ENCODE data around the gene GTPBP8. TPM values are rescaled to one million over a fixed set of nuclear protein-coding genes. Genes with fewer than 3 reads are reported as not detected.
A peak's percentile ranks its signal among the peaks of the same experiment; 100 is the strongest.

GTPBP8 gene
- total RNA-seq, 2 experiments from 2014 or later: 62.8 to 68.9 TPM

DNA sequence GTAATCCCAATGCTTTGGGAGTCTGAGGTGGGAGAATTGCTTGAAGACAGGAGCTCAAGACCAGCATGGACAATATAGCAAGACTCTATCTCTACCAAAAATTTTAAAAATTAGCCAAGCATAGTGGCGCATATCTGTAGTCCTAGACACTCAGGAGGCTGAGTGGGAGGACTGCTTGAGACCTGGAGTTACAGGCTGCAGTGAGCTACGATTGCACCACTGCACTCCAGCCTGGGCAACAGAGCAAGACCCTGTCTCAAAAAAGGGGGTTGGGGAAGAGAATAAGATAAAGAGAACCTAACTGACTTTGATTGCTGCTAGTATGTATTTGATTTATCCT lies 16.6 kb upstream of the GTPBP8 start:
- H3K27me3 Mint-ChIP-seq (ENCODE audit: low read depth): no peaks in the 10 kb centered on the region
- no peaks in the 10 kb centered on the region for H3K36me3 Mint-ChIP-seq (ENCODE audit: low read depth)
- intact Hi-C loops (cut with micrococcal nuclease): loop anchor here (1.0 to 10.0 kb wide), 3 partner anchors 331 to 672 kb away; partner anchors contain the start of gene CD200
- H3K27ac Mint-ChIP-seq: peak overlapping the region; percentile 14
- H3K4me1 Mint-ChIP-seq (ENCODE audit: low read depth): peaks cover 79% of the 10 kb centered on the region
- CTCF ChIA-PET: interaction anchor here (0.6 to 4.0 kb wide), 7 partner anchors 13 to 1400 kb away, joined by 3 to 25 read pairs (median 4); partner anchors contain the start of gene GTPBP8
- DNase-seq: no peak
- peak overlapping the region; percentile 70 for H3K4me3 Mint-ChIP-seq
- H3K9me3 Mint-ChIP-seq: no peaks in the 10 kb centered on the region

DNA sequence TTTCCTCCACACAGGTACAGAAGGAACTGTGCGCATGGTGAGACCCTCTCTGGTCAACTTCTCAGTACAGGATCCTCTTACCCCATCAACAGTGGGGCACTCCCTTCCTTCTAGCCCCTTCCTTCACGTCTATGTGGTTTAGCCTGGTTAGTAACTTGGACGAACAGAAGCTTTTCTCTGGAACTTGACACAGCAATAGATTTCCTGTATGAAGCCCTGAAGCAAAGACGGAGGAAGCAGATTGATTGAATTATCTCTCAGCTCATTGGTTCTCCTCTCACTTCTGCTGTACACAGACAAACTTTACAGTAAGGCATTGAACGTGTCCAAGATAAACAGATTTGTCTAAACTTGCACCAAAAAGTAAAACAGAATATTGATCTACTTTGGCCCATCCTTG lies 15.9 kb upstream of the GTPBP8 start, which contains the start of gene CD200R1:
TSS of gene CD200R1 (minus strand) at position 210 of the 400 bp plus-strand sequence. CDS start 246 bp downstream, outside the sequence.
- DNase-seq: no peak
- CTCF ChIA-PET: interaction anchor here (0.6 to 4.0 kb wide), 6 partner anchors 12 to 332 kb away, joined by 3 to 25 read pairs (median 4); no protein-coding TSS in a partner anchor
- Mint-ChIP-seq H3K9me3 (no peaks in the 10 kb centered on the region), H3K36me3 (ENCODE audit: low read depth) (no peaks in the 10 kb centered on the region), H3K27ac (peak within 1 kb of the TSS; percentile 44), H3K4me1 (ENCODE audit: low read depth) (peaks cover 75% of the 10 kb centered on the region), H3K4me3 (peak within 1 kb of the TSS; percentile 70), H3K27me3 (ENCODE audit: low read depth) (no peaks in the 10 kb centered on the region)
- intact Hi-C loops (cut with micrococcal nuclease): loop anchor here (1.0 to 10.0 kb wide), 6 partner anchors 173 to 843 kb away; partner anchors contain the start of genes CD200 and GCSAM

DNA sequence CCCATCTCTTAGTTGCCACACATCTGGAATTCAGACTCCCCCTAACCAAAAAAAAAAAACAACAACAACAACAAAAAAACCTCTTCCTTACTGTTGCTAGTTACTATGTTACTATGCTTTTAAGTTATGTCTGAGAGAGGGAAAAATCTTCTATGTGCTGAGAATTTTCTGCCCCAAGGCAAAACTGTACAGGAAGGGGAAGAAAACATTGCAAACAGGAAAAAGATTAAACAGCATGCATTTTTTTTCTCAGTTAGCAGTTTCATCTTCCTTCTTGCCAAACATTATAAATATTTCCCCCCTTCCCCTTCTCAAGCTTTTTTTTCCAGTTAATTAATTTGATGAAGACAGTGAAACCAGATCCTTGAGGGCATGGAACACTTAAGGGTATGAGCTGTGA lies 14.8 kb upstream of the GTPBP8 start:
- Mint-ChIP-seq H3K4me1 (ENCODE audit: low read depth) (peaks cover 69% of the 10 kb centered on the region), H3K9me3 (no peaks in the 10 kb centered on the region), H3K27ac (no peak overlapping the region), H3K4me3 (peak overlapping the region; percentile 53), H3K36me3 (ENCODE audit: low read depth) (no peaks in the 10 kb centered on the region), H3K27me3 (ENCODE audit: low read depth) (no peaks in the 10 kb centered on the region)
- no peak for DNase-seq
- CTCF ChIA-PET: interaction anchor here (0.9 to 1.2 kb wide), 6 partner anchors 15 to 404 kb away, joined by 3 to 8 read pairs (median 3); partner anchors contain the start of gene GTPBP8
- intact Hi-C loops (cut with micrococcal nuclease): loop anchor here (5.0 to 10.0 kb wide), 4 partner anchors 174 to 844 kb away; partner anchors contain the start of genes CD200 and GCSAM

DNA sequence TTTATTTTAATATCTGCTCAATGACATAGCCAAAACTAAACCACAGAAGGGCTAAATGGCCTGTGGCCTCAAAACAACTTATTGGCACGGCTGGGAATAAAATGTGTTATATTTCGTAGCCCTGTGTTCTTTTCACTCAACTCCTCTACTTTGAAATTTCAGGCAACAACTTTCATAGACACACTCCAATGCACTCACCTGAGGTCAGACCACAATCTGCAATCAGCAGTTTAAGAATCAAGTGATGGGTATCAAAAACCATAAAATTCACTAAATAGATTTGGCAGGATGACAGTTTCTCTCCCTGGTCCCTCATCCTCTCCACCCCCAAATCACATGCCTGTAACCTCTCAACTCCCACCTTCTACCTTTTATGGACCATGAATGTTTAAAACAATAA lies 13.8 kb upstream of the GTPBP8 start:
- Mint-ChIP-seq H3K27me3 (ENCODE audit: low read depth) (no peaks in the 10 kb centered on the region), H3K4me3 (no peak overlapping the region)

DNA sequence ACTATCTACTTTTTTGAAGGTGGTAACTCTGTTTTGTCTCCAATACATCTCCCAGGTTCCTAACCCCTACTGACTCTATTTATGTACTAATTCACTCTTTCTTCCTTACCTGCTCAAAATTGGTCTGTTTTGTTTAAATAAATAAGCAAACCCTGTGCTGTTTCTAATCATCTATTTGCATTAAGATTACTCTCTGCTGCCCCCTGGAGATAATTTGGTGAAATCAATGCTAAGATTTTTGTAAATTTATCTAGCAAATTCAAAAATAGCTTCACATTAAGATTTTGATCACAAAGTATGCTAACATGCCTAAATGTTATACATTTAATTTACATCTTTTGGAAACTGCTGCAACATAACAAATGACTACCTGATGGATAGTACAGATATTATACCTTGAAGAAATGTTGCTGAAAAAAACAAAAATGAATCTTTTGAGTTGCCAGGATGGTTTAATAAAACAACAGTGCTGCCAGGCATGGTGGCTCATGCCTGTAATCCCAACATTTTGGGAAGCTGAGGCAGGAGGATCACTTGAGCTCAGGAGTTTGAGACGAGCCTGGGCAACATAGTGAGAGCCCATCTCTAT lies 11.4 kb upstream of the GTPBP8 start:
- intact Hi-C loops (cut with micrococcal nuclease): loop anchor here (1.0 to 10.0 kb wide), 8 partner anchors 165 to 847 kb away; partner anchors contain the start of genes CD200 and GCSAM
- Mint-ChIP-seq H3K9me3 (no peaks in the 10 kb centered on the region), H3K27me3 (ENCODE audit: low read depth) (no peaks in the 10 kb centered on the region), H3K4me1 (ENCODE audit: low read depth) (peaks cover 64% of the 10 kb centered on the region), H3K36me3 (ENCODE audit: low read depth) (no peaks in the 10 kb centered on the region), H3K4me3 (no peak overlapping the region), H3K27ac (no peak overlapping the region)
- CTCF ChIA-PET: interaction anchor here (0.6 to 4.0 kb wide), 29 partner anchors 8 to 1093 kb away, joined by 3 to 53 read pairs (median 3); partner anchors contain the start of gene GTPBP8
- DNase-seq: no peak

More for the DNA sequence above, 13.8 kb upstream of the GTPBP8 start:
- intact Hi-C loops (cut with micrococcal nuclease): loop anchor here (5.0 to 10.0 kb wide), 4 partner anchors 175 to 845 kb away; partner anchors contain the start of genes CD200 and GCSAM
- Mint-ChIP-seq H3K36me3 (ENCODE audit: low read depth) (no peaks in the 10 kb centered on the region), H3K4me1 (ENCODE audit: low read depth) (peaks cover 63% of the 10 kb centered on the region), H3K27ac (no peak overlapping the region), H3K9me3 (no peaks in the 10 kb centered on the region)
- DNase-seq: no peak
- CTCF ChIA-PET: interaction anchor here (1.0 to 1.2 kb wide), 4 partner anchors 18 to 340 kb away, joined by 3 to 8 read pairs (median 3); no protein-coding TSS in a partner anchor

DNA sequence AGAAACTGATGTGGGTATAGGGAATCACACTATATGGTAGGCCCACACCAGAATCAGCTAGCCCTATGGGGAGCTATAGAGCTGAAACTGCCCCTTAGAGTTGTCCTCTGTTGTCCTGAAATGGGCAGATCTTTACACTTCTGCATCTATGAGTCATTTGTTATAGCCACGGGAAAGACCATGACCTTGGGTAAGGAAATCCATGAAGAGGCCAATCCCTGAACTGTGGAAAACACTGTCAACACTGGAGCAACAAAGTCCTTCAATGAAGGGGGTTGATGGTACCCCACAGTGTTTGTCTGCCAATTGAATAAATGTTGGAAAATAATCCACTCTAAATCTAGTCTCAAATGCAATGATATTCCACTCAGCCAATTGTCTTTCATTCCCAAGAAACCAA lies 10.7 kb upstream of the GTPBP8 start:
- intact Hi-C loops (cut with micrococcal nuclease): no loop called here
- CTCF ChIA-PET: interaction anchor here (0.8 to 4.0 kb wide), 6 partner anchors 11 to 398 kb away, joined by 3 to 53 read pairs (median 4); partner anchors contain the start of gene GTPBP8
- no peak for DNase-seq
- H3K36me3 Mint-ChIP-seq (ENCODE audit: low read depth): no peaks in the 10 kb centered on the region
- no peak overlapping the region for H3K4me3 Mint-ChIP-seq
- H3K27ac Mint-ChIP-seq: no peak overlapping the region
- H3K9me3 Mint-ChIP-seq: no peaks in the 10 kb centered on the region
- peaks cover 65% of the 10 kb centered on the region for H3K4me1 Mint-ChIP-seq (ENCODE audit: low read depth)
- H3K27me3 Mint-ChIP-seq (ENCODE audit: low read depth): no peaks in the 10 kb centered on the region

DNA sequence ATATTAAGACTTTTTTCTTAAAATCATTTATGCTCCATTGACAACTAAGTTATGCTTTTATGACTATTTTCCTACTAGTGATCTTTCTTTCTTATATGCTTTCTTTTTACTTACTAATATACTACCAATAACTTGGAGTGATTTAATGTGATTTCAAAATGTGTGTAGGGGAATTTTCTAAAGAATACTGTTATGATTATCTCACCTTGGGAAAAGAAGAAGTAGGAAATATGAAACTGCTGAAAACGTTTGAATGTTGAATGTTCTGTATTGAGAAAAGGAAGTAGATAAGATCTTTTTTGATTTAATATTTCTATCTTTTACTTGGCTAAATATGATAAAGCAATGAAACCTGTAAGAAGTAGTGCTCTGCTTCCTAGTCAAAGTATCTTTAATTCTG lies 8.1 kb upstream of the GTPBP8 start:
- H3K27me3 Mint-ChIP-seq (ENCODE audit: low read depth): no peaks in the 10 kb centered on the region
- no peaks in the 10 kb centered on the region for H3K36me3 Mint-ChIP-seq (ENCODE audit: low read depth)
- no peak overlapping the region for H3K4me3 Mint-ChIP-seq
- CTCF ChIA-PET: interaction anchor here (1.7 kb wide), 1 partner anchor 248 kb away, joined by 7 read pairs; no protein-coding TSS in a partner anchor
- DNase-seq: no peak
- H3K27ac Mint-ChIP-seq: no peak overlapping the region
- intact Hi-C loops (cut with micrococcal nuclease): no loop called here
- H3K4me1 Mint-ChIP-seq (ENCODE audit: low read depth): peaks cover 58% of the 10 kb centered on the region
- H3K9me3 Mint-ChIP-seq: no peaks in the 10 kb centered on the region

DNA sequence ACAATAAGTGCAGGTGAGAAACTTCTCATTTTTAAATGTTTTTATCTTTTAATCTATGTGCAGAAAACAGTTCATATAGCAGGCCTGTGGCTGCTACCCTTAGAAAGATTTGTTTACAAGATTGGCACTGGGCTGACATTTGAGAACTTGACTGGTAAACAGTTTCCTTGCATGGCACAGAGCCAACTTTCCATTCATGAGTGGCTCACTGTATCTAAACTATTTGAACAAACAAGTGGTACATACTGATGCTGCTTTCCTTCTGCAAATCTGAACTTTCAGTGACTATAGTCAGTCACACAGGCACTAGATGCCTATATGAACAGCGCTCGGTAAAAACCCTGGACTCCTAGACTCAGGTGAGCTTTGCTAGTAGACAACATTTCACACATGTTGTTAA lies 6.3 kb upstream of the GTPBP8 start:
- H3K4me3 Mint-ChIP-seq: no peak overlapping the region
- intact Hi-C loops (cut with micrococcal nuclease): no loop called here
- no peak overlapping the region for H3K27ac Mint-ChIP-seq
- H3K36me3 Mint-ChIP-seq (ENCODE audit: low read depth): no peaks in the 10 kb centered on the region
- CTCF ChIA-PET: interaction anchor here (0.7 to 1.4 kb wide), 2 partner anchors 11 to 13 kb away, joined by 3 read pairs; no protein-coding TSS in a partner anchor
- H3K4me1 Mint-ChIP-seq (ENCODE audit: low read depth): peaks cover 55% of the 10 kb centered on the region
- H3K9me3 Mint-ChIP-seq: no peaks in the 10 kb centered on the region
- DNase-seq: no peak
- H3K27me3 Mint-ChIP-seq (ENCODE audit: low read depth): no peaks in the 10 kb centered on the region

DNA sequence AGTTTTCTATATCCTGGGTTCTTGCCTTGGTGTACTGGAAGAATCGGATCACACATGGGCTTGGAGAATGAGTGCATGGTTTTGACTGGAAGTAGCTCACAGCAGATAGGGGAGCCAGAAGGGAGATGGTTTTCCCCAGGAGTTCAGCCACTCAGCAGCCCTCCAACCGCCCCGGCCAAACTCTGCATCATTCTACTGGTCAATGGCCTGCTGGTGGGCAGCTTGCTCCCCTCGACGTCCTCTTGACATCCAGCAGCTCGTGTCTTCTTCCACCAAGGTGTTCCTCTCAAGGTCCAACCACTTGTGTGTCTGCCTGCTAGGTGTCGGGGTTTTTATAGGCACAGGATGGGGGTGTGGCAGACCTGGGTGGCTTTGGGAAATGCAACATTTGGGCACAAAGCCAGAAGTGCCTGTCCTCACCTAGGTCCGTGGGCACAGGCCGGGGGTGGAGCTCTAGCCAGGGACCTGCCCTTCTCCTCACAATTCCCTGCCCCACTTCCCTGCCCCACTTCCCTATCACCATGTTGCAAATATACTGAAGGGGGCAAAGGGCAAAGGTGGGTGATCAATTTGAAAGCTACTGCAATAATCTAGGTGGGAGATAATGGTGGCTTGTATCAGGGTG lies 3.0 kb upstream of the GTPBP8 start:
- H3K9me3 Mint-ChIP-seq: no peaks in the 10 kb centered on the region
- CTCF ChIA-PET: interaction anchor here (0.6 to 1.8 kb wide), 7 partner anchors 9 to 253 kb away, joined by 4 to 9 read pairs (median 5); partner anchors contain the start of gene CD200R1
- H3K4me3 Mint-ChIP-seq: no peak overlapping the region
- H3K4me1 Mint-ChIP-seq (ENCODE audit: low read depth): peaks cover 66% of the 10 kb centered on the region
- peak overlapping the region; percentile 37 for H3K27ac Mint-ChIP-seq
- peaks cover 10% of the 10 kb centered on the region for H3K36me3 Mint-ChIP-seq (ENCODE audit: low read depth)
- DNase-seq: no peak
- no peaks in the 10 kb centered on the region for H3K27me3 Mint-ChIP-seq (ENCODE audit: low read depth)
- intact Hi-C loops (cut with micrococcal nuclease): no loop called here

DNA sequence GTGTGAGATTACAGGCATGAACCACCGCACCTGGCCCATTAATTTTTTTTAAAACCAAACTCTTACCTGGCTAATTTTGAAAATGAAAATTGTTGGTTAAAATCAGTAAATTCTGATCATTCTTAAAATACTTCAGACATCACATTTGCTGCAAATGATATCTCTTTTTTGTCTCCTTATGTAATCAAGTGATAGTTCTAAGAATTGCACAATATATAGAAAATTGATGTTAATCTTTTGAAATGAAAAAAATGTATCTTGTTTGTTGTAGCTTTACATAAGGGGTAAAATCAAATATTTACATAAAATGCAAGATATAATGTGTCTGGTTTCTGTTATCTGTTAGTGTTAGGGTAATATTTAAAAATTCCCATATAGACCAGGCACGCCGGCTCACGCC lies 5.0 kb downstream of the GTPBP8 start:
- CTCF ChIA-PET: no interaction called here
- Mint-ChIP-seq H3K36me3 (ENCODE audit: low read depth) (peaks cover 48% of the 10 kb centered on the region), H3K9me3 (no peaks in the 10 kb centered on the region), H3K27ac (no peak overlapping the region), H3K4me3 (no peak overlapping the region), H3K27me3 (ENCODE audit: low read depth) (no peaks in the 10 kb centered on the region), H3K4me1 (ENCODE audit: low read depth) (peaks cover 72% of the 10 kb centered on the region)
- intact Hi-C loops (cut with micrococcal nuclease): no loop called here
- no peak for DNase-seq

DNA sequence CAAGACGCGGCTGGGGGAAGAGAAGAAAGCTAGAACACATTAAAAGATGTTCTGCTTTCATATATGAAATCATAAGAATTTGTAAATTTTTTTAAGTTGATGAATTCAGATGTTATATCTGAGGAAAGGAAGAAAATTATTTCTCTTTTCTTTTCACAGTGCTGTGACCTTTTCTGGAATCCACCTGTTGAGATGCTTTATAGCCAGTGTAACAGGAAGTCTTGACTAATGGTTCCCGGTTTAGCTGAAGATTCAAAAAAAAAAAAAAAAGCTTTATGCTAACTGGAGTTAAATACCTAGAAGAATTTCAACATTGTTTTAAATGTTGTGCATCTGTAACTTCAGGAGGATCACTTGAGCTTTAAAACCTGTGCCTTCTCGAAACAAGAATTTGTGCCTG lies 9.9 kb downstream of the GTPBP8 start:
- peak overlapping the region; percentile 49 for H3K4me3 Mint-ChIP-seq
- intact Hi-C loops (cut with micrococcal nuclease): loop anchor here (5.0 to 10.0 kb wide), 2 partner anchors 663 to 1214 kb away; no protein-coding TSS in a partner anchor

DNA sequence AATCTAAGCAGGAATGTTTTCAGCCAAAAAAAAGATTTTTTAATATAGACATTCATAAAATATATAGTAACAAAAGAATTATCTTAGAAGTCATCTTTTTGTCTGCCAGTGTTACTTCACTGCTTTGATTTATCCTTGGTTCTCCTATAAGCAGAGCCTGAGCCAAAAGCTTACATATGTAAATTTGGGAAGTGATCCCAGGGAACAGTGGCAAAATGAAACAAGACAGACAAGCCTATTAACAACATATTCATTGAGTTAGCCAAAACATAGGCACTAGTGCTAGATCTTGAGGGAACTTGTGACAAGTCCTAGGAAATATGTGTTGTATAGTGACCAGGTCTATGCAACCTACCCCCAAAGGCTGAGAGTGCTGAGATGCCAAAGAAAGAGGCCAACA lies 11.3 kb downstream of the GTPBP8 start:
- CTCF ChIA-PET: interaction anchor here (1.0 to 1.7 kb wide), 2 partner anchors 11 to 23 kb away, joined by 3 to 4 read pairs; partner anchors contain the start of gene GTPBP8
- H3K4me1 Mint-ChIP-seq (ENCODE audit: low read depth): peaks cover 86% of the 10 kb centered on the region

More for the DNA sequence above, 9.9 kb downstream of the GTPBP8 start:
- Mint-ChIP-seq H3K36me3 (ENCODE audit: low read depth) (peaks cover 60% of the 10 kb centered on the region), H3K27me3 (ENCODE audit: low read depth) (no peaks in the 10 kb centered on the region), H3K9me3 (no peaks in the 10 kb centered on the region), H3K4me1 (ENCODE audit: low read depth) (peaks cover 82% of the 10 kb centered on the region), H3K27ac (peak overlapping the region; percentile 95)
- DNase-seq: no peak
- CTCF ChIA-PET: interaction anchor here (0.6 to 1.7 kb wide), 3 partner anchors 10 to 247 kb away, joined by 4 to 7 read pairs (median 7); partner anchors contain the start of gene GTPBP8

More for the DNA sequence above, 11.3 kb downstream of the GTPBP8 start:
- H3K27me3 Mint-ChIP-seq (ENCODE audit: low read depth): no peaks in the 10 kb centered on the region
- no peaks in the 10 kb centered on the region for H3K9me3 Mint-ChIP-seq
- peaks cover 63% of the 10 kb centered on the region for H3K36me3 Mint-ChIP-seq (ENCODE audit: low read depth)
- peak overlapping the region; percentile 42 for H3K4me3 Mint-ChIP-seq
- intact Hi-C loops (cut with micrococcal nuclease): loop anchor here (5.0 to 10.0 kb wide), 2 partner anchors 665 to 1213 kb away; no protein-coding TSS in a partner anchor
- no peak for DNase-seq
- H3K27ac Mint-ChIP-seq: peak overlapping the region; percentile 95

Measured in activated naive CD4-positive, alpha-beta T cell treated with anti-CD3 and anti-CD28 coated beads for 36 hours (primary cell).